Superior temporal gyrus (tissue), 1 donor: Measurements from ENCODE around the gene LDLRAD1.
"Not testable (repeated sequence)": the region's sequence is repeated elsewhere in the genome, so short reads cannot be mapped to it uniquely, and the experiment has no call there.

Experiments
- DNase-seq: peaks from one replicate; pipeline ENCODE4 v3.0.0-alpha.2; 2016; ENCODE audit errors: extremely low spot score

The LDLRAD1 gene

DNA sequence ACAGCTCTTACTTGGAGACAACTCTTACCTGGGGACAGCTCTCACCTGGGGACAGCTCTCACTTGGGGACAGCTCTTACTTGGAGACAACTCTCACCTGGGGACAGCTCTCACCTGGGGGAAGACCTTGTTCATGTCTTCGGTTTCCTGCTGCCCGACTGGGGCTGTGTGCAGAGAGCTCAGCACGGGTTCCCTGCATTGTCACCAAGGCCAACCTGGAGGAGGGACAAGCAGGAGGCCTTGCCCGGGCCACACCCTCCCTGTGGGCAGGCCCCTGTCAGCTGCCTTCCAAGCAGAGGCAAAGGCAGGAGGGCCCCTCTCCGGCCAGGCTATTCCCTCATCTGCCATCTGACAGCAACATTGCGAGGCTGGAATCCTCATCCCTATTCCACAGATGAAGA lies at the start of gene LDLRAD1:
Gene LDLRAD1, minus strand, starts transcription at position 208 of the 400 bp plus-strand sequence. Its CDS starts 74 bp downstream, at position 134.
- no peak for DNase-seq

GRCh38 chr1:54064299-54064698 lies 46.3 kb upstream of the LDLRAD1 start:
- DNase-seq = no peak

GRCh38 chr1:54054438-54054749 lies 36.4 kb upstream of the LDLRAD1 start:
- DNase-seq = no peak

DNA sequence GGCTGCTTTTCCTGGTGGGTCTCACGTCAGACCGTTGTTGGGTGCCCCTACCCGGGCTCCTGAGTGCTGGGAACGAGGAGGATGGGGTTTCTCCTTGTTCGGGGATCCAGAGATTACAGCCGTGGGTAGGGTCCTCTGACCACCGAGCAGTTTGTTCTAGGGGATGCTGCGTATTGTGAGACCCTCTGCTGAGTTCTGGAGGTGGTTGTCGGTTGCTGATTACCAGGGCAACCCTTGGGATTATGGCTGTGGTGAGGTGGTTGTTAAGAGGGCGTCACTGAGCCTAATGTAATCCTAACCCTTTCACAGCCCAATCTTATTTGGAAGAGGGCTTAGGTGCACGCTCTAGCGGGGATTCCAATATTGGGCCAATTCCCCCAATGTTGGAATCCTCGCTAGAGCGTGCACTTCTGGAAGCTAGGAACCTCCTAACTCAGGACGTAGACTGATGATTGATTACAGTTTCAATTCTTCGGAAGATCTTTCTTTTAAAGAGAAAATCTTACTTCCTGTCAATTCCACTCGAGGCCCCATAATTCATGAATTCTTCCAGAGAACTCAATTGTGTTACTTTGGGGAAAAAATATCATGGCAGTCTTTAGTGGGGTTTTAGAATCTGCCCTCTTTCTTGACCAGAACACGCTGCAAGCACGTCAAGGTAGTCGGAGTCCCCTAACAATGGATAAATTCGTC lies 35.9 kb upstream of the LDLRAD1 start:
- DNase-seq = peak; percentile 30

DNA sequence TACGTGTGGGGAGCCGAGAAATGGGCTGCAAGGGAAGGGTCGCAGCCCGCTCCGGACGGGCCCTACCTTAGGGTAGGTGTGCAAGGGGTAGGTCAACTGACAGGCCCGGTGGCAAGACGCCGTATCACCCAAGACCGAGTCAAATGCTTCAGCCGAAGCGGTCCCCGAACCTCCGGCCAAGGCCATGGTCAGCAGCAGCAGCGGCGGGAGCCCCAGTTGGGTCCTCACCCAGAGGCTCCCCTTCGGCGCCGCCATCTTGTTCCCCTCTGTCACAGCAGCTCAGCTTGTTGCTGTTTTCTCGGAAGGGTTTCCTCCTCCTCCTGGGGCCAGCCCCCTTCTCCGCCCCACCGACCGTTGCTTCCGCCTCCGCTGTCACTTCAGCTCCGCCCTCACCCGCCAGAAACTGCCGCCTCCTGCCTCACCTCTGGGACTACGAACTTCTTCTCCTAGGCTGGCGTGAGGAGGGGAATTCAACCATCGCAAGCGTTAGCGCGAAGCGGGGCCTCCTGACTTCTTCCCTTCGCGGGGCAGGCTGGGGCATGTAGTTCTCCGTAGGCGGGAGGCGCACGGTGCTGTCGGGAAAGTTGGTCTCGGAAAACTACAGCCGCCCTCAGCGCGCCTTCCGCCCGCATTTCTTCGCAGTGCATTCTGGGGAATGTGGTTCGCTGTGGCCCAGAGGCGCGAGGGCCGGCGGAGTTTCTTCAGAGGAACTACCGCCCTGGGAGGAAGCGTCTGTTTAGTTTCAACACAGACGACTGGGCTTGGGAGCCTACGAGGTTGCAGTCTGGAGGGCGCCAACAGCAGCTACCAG lies 35.2 kb upstream of the LDLRAD1 start, which contains the start of the genes TCEANC2 and TMEM59:
Gene TCEANC2, plus strand, starts transcription at position 675 of the 811 bp plus-strand sequence. CDS start 815 bp downstream, outside the sequence.
Gene TMEM59, minus strand, starts transcription at position 271 of the 811 bp plus-strand sequence. Its CDS starts 16 bp downstream, at position 255.
- peak; percentile 99 for DNase-seq

DNA sequence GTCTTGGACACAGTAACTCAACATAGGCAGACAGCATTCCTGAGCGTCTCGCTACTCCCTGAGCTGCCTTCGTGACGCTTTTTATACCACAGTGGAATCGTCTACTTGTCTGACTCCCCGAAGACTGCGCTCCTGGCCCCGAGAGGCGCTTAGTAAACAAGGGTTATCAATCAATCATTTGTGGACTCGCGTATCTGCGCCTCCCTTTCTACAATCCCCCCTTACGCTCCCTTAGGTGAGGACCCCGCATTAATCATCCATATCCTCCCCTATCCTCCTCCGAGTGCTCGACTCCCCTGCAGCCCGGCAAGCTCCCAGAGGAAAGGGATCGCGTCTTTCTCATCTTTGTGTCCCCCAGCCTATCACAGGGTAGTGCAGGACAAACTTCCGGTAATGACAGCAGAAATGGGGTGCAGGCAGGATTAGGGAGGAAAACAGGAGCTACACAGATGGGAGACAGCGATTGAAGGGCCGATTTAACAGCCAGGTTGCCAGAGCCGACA lies 34.5 kb upstream of the LDLRAD1 start:
- DNase-seq = peak; percentile 65

GRCh38 chr1:54051933-54052430 lies 34.0 kb upstream of the LDLRAD1 start:
- DNase-seq = peak; percentile 57

- DNase-seq = not testable (repeated sequence)
Observed at GRCh38 chr1:54050435-54050834, 32.4 kb upstream of the LDLRAD1 start.

DNA sequence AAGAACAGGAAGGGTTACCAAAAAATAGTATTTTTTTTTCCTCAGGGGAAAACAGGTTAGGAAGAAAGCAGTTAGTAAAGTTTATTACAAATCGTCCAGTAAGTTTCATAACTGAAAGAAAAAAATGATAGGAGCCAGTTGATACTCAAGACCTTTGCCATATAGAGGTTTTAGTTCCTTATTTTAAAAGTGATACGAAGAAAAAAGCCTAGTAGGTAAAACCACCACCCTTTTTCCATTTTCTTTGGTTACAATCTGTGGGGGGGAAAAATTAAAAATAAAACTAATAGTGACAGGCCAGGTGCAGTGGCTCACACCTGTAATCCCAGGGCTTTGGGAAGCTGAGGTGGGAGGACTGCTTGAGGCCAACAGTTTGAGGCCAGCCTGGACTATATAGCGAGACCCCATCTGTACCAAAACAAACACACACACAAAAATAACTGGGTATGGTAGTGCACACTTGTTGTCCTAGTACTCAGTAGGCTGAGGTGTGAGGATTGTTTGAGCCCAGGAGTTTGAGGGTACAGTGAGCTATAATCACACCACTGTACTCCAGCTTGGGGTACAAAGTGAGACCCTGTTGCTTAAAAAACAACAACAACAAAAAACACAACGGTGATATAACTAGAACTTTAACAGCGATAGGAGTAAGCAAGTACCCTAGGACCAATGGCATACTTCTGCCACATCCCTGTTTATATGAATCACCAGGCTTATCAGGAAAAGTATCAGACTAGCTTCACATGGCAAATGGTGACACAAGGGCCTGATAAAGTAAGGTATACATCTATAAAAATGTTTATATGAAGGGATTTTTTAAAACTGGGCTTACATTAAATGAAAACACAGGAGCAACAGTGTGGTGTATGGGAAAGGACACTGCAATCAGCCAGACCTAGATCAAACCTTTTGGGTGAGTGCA lies 29.7 kb upstream of the LDLRAD1 start:
- no peak for DNase-seq

DNA sequence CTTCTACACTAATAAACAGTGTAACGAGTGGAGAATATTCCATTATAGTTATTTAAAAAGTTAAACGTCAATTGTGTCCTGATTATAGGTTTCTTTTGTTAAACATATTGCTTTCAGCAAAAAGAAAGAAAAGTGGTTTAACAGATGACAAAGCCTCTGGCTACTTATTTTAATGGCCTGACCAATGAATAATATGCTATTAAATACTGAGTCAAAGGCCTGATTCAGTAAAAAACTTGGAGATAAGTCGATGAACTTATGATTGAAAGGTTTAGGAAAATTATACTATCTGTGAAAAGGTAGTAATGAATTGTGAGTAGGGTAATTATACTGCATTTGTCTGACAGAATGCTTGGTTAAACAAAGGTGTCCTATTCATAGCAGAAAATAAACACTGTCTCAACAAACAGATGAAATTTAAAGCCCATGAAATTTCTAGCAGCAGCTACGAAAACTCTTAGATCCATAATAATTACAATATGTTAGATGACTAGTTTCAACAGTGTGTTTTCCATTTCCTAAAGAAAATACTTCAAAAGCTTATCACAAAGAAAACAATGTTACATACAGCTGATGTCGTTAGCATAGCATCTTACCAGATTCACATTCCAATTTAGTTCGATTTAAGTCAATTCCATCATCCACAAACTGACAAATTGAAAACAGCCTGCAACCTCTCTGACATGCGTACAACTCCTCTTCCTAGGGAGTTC lies 28.8 kb upstream of the LDLRAD1 start:
- DNase-seq = peak; percentile 47

DNA sequence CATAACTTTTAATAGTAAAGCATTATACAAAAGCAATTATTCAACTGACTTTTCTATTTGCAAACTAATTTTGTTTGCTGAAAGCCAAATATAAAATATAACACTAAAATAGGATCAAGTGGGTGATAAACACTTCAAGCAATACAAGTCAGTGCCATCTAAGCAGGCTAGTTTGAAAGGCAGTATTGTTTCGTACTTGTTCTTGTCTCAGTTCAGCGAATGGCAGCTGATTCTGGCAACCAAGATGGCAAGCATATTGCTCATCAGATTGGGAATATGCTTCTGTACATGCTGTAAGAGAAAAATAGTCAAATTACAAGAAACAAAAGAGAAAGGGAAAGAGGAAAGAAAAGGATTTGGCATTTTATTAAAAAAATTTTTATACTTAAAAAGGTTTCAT lies 27.5 kb upstream of the LDLRAD1 start:
- peak; percentile 77 for DNase-seq

GRCh38 chr1:54041806-54042205 lies 23.8 kb upstream of the LDLRAD1 start:
- no peak for DNase-seq

DNA sequence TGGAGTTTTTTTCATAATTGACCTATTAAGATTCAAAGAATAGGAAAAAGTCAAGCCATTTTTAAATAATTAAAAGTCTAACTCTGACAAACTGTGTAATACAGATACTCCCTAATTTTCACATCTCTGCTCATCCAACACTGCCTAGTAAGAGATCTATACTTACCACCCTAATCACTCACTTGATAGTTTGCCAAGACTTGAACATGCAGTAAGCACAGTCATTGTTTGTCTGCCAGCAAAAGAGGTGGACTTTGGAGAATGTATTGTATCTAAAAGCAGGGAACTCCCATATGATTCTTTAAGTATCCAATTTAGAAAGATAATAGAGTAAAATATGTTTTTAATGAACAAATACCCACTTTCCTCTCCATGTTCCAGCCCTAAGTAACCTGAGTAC lies 19.5 kb upstream of the LDLRAD1 start:
- no peak for DNase-seq

DNA sequence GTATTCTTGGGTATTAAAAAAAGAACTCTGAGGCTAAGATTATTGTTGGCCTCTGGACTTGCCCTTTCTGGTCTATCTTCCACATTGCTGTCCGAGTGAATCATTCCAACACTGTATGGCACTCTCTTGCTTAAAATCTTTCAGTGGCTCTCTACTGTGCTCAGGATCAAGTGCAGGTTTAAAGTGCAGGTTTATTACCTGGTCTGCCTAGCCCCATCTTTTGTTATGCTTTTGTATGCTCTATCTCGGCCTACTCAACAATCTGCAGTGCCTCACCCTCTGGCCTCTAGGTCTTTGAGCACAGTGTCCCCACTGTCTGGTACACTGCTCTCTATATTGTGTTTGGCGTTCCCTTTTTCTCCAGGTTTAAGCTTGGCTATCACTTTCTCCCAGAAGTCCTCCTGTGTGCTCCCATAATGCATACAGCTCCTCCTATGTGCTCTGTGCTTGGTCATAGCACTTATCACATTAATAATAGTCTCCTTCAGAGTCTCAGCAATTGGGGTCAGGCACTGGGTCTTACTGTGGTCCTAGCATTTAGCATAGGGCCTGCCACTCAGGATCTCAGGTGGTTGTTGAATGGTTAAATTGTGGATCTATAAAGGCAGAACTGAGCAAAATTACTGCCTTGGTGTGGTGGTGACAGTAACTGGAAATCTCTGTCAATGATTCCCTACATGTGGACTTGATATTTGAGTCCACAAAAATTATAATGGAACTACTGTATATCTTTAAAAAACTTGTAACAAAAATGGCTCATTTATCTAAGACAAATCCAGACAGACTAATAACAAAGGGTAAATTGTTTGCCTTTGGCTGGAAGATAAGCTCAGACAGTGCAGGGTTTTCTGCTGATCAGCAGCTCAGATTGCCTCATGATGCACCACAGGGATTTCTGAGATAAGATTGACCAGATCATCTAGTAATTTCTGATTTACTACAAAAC lies 10.6 kb upstream of the LDLRAD1 start:
- peak; percentile 76 for DNase-seq

GRCh38 chr1:54027848-54028247 lies 9.9 kb upstream of the LDLRAD1 start:
- DNase-seq = no peak

DNA sequence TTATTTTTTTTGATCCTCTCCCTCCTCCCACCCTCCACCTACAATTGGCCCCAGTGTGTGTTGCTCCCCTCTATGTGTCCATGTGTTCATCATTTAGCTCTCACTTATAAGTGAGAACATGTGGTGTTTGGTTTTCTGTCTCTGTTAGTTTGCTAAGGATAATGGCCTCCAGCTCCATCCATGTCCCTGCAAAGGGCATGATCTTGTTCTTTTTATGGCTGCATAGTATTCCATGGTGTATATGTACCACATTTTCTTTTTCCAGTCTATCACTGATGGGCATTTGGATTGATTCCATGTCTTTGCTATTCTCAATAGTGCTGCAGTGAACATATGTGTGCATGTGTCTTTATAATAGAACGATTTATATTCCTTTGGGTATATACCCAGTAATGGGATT lies 6.8 kb upstream of the LDLRAD1 start:
- not testable (repeated sequence) for DNase-seq

DNA sequence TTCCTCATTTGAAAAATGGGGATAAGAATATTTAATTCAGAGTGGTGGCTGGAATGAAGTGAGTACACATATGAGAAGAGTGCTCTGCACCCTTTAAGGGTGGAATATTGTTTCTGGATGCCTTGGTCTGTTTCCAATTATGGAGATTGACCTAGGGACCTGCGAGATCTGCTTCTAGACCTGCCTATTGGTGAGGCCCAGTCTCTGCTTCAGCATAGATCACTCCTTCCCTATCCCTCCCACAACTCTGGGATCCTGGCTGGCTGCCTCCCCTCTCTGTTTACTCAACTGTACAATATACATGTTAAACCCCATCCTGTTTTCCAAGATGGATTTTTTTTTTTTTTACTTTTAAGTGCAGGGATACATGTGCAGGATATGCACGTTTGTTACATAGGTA lies 6.4 kb upstream of the LDLRAD1 start:
- DNase-seq = no peak

DNA sequence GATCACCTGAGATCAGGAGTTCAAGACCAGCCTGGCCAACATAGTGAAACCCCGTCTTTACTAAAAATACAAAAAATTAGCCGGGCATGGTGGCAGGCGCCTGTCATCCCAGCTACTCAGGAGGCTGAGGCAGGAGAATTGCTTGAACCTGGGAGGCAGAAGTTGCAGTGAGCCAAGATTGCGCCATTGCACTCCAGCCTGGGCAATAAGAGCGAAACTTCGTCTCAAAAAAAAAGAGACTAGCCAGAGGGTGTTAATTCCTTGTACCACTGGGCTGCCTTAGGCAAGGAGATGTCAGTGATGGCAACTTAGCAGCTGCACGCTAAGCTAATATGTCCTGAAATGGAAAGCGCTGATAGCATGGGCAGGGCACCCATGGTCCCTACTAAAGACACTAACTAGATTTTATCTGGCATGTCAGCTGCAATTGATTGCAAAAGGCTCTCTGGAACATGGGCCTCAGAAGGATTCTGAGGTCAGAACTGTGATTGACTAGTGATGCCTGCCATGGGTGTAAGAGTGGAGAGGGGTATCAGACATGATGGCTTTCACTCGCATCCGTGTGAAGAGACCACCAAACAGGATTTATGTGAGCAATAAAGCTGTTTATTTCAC lies 1.7 kb upstream of the LDLRAD1 start:
- not testable (repeated sequence) for DNase-seq

- DNase-seq = no peak
Observed at GRCh38 chr1:54018635-54019034, 649 bp upstream of the LDLRAD1 start.
